ENCODE data around the gene PF4V1.

PF4V1 gene, protein sequence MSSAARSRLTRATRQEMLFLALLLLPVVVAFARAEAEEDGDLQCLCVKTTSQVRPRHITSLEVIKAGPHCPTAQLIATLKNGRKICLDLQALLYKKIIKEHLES

DNA sequence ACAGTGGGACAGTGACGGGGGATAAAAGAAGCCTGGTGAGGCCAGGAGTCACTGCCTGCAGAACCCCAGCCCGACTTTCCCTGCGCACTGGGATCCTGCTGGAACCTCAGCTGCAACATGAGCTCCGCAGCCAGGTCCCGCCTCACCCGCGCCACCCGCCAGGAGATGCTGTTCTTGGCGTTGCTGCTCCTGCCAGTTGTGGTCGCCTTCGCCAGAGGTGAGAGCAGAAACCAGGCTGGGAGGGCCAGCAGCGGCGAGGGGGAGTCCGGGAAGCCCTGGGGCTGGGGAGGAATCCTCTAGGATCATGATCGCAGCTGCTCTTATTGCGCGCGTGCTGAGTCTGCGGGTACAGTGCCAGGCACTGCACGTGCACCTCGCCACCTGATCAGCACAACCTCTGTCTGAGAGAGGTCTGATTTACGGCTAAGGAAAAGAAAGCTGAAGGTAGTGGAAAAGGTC lies at the start of gene PF4V1:
Gene PF4V1, plus strand, starts transcription at position 51 of the 459 bp plus-strand sequence. Its CDS starts 67 bp downstream, at position 118.
- no peak for DNase-seq

DNA sequence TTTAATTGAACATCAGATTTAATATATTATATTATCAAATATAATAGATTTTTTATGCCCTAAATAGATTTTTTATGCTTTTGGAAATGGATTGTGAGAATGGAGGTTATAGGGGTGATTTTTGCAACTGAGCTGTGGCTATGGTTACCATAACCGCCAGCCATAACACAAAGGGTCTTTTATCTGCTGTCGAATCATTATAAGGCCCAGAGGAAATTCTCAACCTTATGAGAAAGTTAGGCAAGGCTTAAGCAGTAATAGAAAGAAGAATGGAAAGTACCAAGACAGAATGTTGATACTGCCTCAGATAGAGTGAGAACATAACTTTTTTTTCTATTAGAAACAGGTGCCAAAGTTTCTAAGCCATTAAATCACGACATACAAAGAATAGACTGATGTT lies 42.9 kb upstream of the PF4V1 start:
- DNase-seq: no peak

DNA sequence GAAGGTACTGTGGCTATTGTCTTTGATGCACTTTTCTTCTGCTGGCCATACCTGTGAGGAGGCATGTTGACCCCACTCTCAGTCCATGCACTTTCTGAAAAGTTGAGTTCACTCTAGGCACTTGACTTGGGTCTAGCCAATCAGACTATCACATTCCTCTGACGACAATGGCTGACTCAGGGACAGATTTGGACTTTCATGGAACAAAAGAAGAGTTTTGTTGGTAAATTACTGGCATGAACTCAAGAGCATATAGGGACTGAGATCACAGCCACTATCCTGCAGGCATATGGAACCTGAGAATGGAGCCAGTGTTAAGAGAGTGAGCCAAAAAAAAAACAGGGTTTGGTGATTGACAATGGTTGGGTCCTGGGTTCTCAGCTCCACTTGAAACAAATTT lies 41.3 kb upstream of the PF4V1 start:
- DNase-seq: no peak

DNA sequence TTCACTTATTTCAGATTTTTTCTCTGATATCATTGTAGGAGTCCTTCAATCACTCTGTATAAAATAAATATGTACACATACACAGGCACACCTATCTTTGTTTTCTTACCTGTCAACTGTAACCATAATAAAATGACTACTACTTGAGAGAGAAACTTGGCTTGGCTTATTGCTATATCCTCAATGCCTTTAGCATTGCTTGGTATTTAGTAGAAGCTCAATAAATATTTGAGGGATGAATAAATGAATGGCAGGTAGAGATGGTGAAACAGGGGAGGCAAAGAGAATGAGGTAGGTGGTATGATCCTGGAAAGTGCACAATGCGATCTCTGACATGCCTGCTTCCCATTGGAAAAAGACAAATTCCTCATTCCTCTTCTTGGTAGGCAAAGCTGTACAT lies 38.4 kb upstream of the PF4V1 start:
- DNase-seq: no peak

DNA sequence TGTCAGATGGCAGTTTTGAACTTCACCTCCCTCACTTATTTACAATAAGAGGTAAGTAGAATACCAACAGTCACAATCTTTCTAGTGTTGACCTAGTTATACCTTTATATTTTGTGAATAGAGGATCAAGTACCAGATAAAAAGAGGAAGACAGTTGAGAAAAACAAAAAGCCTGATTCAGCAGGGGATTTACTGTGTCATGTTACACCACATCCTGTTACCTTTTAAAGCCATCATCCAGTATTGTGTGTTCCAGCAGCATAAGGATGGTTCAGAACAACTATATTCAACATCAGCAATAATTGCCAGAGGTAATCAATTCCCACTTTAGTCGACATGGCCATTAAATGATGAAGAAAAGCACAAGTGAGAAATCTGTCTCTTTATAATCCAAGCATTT lies 38.0 kb upstream of the PF4V1 start:
- no peak for DNase-seq

DNA sequence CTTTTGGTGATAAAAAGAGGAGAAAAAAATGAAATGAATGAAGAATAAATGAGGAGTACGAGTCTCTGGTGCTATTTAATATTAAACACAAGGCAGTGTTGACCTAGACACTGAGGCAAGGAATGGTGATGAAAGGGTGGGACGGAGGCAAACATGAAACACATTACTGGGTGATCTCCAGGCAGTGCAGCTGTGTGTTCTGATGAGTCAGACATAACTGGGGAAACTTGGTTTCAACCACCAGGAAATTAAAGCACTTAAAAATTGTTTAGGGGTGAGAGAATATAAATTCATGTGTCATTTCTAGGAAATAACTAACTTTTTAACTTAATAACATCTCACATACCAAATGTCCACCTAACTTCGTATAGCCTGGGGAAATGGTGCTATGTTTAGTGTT lies 36.3 kb upstream of the PF4V1 start:
- no peak for DNase-seq

DNA sequence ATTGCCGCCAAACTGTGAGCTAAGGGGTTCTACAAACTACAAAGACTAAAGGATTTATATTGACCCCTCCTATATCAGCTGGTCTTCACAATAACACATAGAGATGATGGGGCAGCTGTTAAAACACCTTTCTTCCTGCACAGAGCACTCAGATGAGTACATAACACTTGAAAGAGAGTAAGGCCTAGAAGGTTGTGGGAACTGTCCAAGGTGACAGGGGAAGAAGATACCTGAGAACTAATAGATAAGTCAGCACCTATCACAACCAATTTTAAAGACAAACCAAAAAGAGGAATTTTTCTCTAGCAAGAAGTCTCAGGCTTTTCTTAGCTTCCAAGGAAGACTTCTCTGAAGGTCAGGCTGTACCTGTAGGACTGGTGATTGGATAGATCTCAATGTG lies 35.8 kb upstream of the PF4V1 start:
- no peak for DNase-seq

DNA sequence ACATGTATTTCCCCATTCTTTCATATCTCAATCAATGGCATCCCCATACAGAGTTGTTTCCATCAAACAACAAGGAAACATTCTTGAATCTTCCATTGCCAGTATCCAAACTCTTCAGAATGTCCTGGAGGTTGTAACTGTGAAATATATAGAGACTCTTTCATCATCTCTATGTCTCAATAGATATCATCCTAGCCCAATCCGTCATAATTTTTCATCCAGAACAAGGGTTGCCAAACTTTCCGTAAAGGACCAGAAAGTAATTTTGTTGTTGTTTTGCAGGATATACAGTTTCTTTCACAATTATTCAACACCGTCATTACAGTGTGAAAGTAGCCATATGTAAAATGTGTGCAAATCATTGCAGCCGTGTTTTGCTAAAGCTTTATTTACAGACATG lies 31.8 kb upstream of the PF4V1 start:
- DNase-seq: no peak

DNA sequence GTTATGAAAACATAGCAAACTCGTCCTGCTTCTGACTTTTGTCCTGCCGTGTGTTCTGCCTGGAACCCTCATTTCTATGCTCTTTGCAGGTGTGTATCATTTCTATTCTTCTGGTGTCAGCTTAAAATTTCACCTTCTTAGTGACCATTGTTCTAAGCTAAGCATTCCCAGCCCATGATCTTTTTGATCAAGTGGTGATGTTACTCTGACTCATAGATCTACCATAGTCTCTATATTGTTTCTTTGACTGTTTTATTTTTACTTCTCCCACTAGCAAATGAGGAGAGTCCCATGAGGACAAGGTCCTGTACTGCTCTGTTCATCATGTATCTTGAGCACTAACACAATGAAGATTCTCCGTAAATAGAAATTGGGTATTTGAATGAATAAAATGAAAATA lies 30.7 kb upstream of the PF4V1 start:
- DNase-seq: no peak

DNA sequence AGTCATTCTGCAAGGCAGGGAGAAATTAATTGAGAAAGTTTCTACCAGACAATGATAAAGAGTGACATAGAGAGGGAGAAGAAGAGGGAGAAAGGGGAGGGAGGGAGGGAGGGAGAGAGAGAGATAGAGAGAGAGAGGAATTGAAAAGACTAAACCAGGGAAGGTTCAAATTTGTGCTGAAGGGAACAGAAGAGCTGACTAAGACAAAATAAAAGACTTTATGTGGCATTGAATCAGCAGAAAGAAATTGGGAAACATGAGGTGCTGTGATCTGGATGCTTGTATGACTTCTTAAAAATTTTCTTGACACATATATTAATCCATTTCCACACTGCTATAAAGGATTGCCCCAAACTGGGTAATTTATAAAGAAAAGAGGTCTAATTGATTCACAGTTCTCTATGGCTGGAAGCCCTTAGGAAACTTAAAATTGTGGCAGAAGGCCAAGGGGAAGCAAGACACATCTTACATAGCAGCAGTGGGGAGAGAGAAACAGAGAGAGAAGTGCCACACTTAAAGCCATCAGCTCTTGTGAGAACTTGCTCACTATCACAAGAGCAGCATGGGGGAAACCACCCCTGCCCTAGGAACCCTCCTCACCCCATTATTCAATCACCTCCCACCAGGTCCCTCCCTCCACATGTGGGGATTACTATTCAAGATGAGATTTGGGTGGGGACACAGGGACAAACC lies 30.1 kb upstream of the PF4V1 start:
- DNase-seq: no peak

DNA sequence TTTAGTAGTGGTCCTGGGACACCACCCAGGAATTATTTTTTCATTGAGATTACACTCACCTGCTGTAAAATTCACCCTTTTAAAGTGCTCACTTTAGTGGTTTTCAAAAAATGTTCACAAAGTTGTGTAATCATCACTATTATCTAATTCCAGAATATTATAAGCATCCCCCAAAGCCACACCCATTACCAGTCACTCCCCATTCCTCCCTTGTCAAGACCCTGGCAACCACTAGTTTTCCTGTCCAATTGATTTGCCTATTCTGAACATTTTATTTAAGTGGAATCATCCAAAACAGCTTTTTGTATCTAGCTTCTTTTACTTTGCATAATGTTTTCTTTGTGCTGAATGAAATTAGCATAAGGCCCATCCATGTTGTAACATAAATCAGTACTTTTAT lies 29.3 kb upstream of the PF4V1 start:
- DNase-seq: no peak

DNA sequence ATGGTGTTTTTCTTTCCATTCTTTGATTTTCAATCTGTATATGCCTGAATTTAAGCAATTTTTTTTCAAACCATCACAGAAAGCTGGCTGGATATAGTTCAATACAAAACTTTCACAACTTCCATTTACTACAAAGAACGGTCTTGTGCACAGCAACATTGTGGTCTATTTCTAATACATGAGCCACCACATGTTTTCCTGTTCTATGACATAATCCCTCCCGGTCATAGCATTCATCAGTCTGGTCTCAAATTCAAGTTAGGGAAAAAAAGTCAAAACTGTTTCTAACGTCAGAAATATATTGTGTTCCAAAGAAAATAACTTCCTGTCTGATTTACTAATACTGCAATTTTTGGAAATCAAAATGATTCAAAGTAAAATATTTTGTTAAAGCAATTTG lies 24.1 kb upstream of the PF4V1 start:
- no peak for DNase-seq

DNA sequence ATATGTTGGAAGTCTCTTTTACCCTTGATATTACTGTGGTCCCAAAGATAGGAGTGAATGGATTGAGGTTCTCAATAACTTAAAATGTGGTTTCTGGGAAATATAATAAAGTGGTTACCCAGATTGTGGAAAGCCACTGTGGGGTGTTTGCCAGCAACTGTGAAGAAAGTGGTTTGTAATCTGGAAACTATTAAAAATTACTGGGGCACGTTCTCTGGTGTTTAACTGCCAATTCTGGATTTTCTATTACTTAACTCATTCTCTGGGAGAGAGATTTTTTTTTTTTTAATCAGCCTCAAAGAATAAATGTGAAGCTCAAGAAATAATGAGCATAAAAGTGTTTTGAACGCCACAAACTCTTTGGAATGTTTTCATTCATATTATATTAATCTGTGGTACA lies 21.5 kb upstream of the PF4V1 start:
- no peak for DNase-seq

DNA sequence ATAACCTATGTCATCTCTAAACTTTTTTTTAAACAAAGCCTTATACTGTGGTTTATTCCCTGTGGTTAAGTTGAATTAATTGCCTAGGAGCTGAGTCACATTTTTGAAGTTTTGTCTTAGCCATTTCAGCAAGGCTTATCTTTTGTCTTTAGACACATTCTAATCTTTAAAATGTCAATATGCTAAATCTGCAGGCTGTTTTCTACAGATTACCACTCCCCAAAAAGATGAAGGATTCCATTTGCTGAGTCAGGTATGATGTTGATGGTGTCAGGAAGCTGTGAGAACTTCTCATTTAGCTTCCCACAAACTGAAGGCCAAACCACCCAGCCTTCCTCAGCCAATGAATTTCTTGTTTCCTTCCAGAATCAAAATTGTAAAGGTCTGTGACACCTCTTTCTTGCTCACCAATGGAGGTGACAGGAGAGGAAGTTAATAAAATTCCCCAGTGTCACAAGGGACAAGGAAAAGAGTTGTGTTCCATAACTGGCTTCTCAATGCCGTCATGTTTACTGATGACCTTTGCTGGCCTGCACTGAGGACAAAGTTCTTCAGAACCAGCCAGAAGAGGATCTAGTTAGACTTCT lies 20.4 kb upstream of the PF4V1 start:
- DNase-seq: no peak

DNA sequence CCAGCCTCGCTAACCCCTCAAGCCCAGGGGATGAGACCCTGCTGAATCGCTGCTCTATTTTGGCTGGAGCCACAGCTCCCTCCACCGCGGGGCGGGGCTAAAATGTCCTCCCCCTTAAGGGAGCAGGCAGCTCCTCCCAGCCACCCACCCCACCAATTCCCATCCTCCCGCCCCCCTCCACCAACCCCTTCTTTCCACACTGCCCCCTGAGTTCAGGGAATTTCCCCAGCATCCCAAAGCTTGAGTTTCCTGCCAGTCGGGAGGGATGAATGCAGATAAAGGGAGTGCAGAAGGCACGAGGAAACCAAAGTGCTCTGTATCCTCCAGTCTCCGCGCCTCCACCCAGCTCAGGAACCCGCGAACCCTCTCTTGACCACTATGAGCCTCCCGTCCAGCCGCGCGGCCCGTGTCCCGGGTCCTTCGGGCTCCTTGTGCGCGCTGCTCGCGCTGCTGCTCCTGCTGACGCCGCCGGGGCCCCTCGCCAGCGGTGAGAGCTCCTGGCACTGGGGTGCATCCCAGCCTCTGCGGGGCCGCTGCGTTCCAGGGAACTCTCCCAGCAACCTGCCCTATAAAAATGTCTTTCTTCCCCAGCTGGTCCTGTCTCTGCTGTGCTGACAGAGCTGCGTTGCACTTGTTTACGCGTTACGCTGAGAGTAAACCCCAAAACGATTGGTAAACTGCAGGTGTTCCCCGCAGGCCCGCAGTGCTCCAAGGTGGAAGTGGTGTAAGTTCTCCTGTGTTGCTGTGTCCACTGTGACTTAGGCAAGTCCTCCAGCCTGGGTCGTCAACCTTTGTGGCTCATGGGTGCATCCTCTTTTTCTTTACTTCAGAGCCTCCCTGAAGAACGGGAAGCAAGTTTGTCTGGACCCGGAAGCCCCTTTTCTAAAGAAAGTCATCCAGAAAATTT lies 16.5 kb upstream of the PF4V1 start, which contains the start of gene CXCL6:
Gene CXCL6, plus strand, starts transcription at position 306 of the 907 bp plus-strand sequence. Its CDS starts 73 bp downstream, at position 379.
- no peak for DNase-seq

DNA sequence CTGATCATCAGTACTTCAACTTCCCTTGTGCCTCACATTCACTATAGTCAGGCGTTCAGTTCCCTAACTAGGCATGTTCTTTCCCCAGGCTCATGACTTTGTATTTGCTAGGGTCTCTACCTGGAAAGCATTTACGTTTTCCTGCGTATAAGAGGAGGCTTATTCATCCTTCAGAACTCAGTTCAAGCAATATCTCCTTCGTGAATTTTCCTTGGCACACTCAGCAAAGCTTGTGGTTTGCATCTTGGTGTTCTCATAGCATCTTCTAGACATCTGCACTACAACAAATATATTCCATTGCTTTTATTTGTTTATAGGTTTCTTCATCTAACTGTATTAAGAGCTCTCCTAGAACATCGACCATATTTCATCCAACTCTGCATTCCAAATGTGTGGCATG lies 14.0 kb upstream of the PF4V1 start:
- no peak for DNase-seq

DNA sequence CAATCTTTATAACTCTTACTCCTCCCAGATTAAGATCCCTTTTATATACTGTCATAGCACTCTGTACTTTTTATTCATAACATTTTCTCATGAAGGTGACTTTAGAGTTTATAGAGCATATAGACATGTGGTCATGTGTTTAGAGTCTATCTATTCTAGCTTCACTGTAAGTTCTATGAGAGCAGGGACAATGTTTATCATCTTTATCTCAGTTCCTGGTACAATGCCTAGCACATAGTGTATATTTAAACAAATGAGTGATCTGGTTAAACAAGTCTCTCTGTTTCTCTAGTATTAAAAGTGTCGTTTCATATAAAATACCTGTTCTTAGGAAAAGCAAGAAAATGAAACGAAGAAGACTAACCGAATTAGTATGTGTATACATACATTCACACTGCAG lies 13.4 kb upstream of the PF4V1 start:
- DNase-seq: no peak

DNA sequence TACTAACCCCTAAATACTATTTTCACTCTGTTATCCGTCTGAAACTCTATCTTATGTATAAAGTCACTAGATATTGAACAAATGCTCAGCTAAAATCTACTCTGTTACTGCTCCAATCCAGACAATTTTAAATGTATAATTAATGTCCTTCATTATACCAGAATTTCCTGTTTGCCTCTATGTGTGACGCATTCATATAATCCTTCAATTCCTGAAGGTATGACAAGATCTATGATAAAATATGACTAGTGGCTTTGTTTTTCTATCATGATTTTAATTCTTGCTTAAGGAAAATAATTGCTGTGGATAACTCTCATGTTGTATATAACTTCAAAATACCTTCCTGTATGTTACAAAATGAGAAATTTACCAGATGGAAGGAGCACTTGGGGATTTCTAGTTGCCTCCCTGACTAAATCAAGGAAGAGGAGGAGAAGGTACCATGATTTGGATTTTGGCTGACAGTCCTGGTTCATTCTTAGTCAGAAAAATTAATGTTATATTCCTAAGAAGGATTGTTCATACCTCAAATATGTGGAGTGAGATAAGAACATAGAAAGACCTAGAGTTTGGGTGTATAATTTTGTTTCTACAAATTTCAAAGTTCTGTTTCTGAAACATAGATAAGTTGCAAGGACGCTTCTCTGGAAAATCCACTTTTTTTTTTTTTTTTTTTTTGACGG lies 11.7 kb upstream of the PF4V1 start:
- DNase-seq: no peak

DNA sequence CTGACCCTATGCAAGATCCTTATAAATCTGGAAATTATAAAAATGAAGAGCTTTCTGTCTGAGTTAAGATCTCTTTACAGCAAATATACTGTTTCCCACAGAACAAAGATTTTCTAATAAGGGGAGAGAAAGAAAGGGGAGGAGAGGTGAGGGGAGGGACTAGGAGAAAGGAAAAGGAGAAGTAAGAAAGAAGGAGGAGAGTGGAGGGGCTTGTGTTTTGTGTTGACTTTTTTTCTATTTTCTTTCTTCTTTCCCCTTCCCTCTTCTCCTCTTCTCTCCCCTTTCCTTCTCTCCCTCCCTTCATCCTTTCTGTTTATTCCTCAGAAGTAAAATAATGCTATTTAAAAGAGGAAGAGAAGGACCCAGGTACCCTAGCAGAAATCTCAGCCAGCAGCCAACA lies 10.4 kb upstream of the PF4V1 start:
- no peak for DNase-seq

DNA sequence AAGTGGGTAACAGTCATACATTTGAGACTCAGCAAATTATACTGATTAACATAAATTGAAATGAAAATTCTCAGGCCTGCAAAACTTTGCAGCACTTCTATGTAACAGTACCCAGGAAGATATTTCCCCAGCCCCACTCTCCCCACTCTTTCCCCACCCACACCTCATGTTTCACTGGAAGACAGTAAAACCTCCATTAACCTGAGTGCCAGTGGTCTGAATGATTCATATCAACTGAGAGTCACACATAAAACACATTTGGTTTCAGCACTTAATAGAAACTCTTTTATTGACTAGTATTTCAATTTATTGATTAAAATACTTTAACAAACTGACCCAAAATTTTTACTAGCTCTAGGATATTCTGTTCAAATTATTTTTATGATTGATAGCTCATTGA lies 9.7 kb upstream of the PF4V1 start:
- DNase-seq: no peak

DNA sequence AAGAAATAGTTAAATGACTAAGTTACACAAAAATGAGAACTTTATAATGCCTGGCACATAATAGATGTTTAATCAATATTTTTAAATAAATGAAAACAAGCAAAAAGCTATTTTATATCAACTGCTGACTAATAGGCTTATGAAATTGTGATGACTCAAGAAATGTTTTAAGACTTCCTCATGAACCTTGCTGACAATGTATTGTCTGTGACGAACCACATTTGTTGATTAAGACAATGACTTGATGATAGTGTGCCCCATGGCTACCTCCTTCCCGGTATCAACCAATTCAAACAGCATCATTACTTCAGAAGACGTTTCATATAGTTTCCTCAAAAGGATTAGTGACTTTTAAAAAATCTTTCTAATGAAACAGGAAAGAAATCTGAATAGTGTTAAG lies 8.8 kb upstream of the PF4V1 start:
- no peak for DNase-seq

DNA sequence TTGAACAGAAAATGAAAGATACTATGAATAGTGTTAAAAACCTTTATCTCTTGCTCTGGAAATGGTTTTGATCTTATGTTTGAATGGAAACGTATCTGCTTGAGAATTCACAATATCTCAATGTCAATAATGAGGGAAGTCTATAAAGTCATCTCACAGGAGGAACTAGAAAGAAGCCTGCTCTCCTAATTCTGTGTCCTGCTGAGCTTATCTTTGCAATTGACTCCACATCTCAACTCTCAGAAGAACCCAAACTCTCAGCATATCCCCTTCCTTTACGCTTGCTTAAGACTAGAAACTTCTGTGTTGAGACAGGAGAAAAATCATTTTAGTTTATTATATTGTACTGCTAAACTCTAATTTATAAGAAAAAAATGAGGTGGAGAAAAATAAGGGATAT lies 8.3 kb upstream of the PF4V1 start:
- no peak for DNase-seq

Data from NCI-H2081 (cell line).